B cell (primary cell): ENCODE results near the gene PSMA8. TPM values are rescaled to one million over a fixed set of nuclear protein-coding genes. Genes with fewer than 3 reads are reported as not detected.
A peak's percentile ranks its signal among the peaks of the same experiment; 100 is the strongest.

Experiments
- ATAC-seq: fragments of 200-7000 bp; cut with Tn5 transposase; one replicate; pipeline ENCODE4 v1.10.0; 2021; ENCODE audit warnings: low read depth, mild to moderate bottlenecking, moderate number of reproducible peaks, moderate library complexity
- CTCF ChIA-PET: fragments of 350-600 bp; sonication (Branson Sonifier 250); formaldehyde crosslinking; loops from one replicate; lab custom pipeline; 2021; ENCODE audit warnings: antibody characterized with exemption, inconsistent platforms; lab: Charles Lee
- POLR2A ChIA-PET: fragments of 350-600 bp; sonication (Branson Sonifier 250); formaldehyde crosslinking; loops from one replicate; lab custom pipeline; 2021; ENCODE audit warnings: antibody characterized with exemption; lab: Charles Lee
- DNase-seq: peaks from one replicate; pipeline ENCODE4 v3.0.0; 2013
- H2AFZ ChIP-seq: 2 replicates; pipeline ENCODE4 v1.6.1; 2012; ENCODE audit warnings: mild to moderate bottlenecking, low read depth, low read length; ENCODE audit not compliant: insufficient read depth, poor library complexity, severe bottlenecking
- H3K27ac ChIP-seq, 2 donors: 1 replicate in 1 of 2; 2 replicates in 1 of 2; pipeline ENCODE4 v1.5.1; 2012 to 2013; ENCODE audit warnings: low read length in 2 of 2, mild to moderate bottlenecking in 2 of 2, moderate library complexity in 1 of 2
- H3K27me3 ChIP-seq, 4 experiments: fragments of 200-600 bp in 1 of 4; sonication (generic) in 1 of 4; replicated peaks in 1 of 4; 1 replicate in 2 of 4; 2 replicates in 2 of 4; pipeline versions ENCODE4 v1.6.1 to v1.7.0; 2013 to 2016; ENCODE audit warnings: low read length in 3 of 4, mild to moderate bottlenecking in 2 of 4, mixed read lengths in 1 of 4, moderate library complexity in 1 of 4; ENCODE audit not compliant: insufficient read depth in 4 of 4, control insufficient read depth in 3 of 4; ENCODE audit errors: control extremely low read depth in 1 of 4
- H3K36me3 ChIP-seq, 2 experiments: replicated peaks in 1 of 2; 1 replicate in 1 of 2; 2 replicates in 1 of 2; pipeline versions ENCODE4 v1.6.1 to v1.7.1; 2013; ENCODE audit warnings: low read length in 1 of 2; ENCODE audit not compliant: insufficient read depth in 2 of 2, control insufficient read depth in 1 of 2; ENCODE audit errors: control extremely low read depth in 1 of 2, extremely low read depth in 1 of 2
- H3K4me1 ChIP-seq, 2 donors: fragments of 200-600 bp in 1 of 2; sonication (generic) in 1 of 2; 1 replicate in 1 of 2; 2 replicates in 1 of 2; pipeline versions ENCODE4 v1.5.1 to v1.6.1; 2013 to 2017; ENCODE audit warnings: low read length in 2 of 2; ENCODE audit not compliant: control insufficient read depth in 2 of 2, insufficient read depth in 2 of 2
- H3K4me2 ChIP-seq: replicated peaks from 2 replicates; pipeline ENCODE3; 2012; ENCODE audit warnings: mild to moderate bottlenecking, low read depth, low read length; ENCODE audit not compliant: poor library complexity, severe bottlenecking
- H3K4me3 ChIP-seq, 5 experiments: fragments of 200-600 bp in 1 of 5; sonication (generic) in 1 of 5; 1 replicate in 3 of 5; 2 replicates in 2 of 5; pipeline versions ENCODE4 v1.5.1 to v1.7.0; 2011 to 2016; ENCODE audit warnings: low read length in 4 of 5, mild to moderate bottlenecking in 4 of 5, low read depth in 2 of 5, control low read depth in 1 of 5, moderate library complexity in 1 of 5; ENCODE audit not compliant: insufficient read depth in 1 of 5; ENCODE audit errors: control extremely low read depth in 1 of 5, extremely low read depth in 1 of 5
- H3K79me2 ChIP-seq: fragments of 200-600 bp; sonication (generic); one replicate; pipeline ENCODE4 v1.6.0; 2016; ENCODE audit warnings: low read length; ENCODE audit not compliant: control insufficient read depth, insufficient read depth
- H3K9ac ChIP-seq: fragments of 200-600 bp; sonication (generic); 2 replicates; pipeline ENCODE4 v1.6.1; 2017; ENCODE audit warnings: mild to moderate bottlenecking, low read length, moderate library complexity
- H3K9me3 ChIP-seq, 3 donors: one replicate each; pipeline versions ENCODE4 v1.6.1 to v1.7.1; 2013; ENCODE audit warnings: low read length in 2 of 3; ENCODE audit not compliant: control insufficient read depth in 2 of 3, insufficient read depth in 1 of 3; ENCODE audit errors: control extremely low read depth in 1 of 3
- H4K20me1 ChIP-seq: 2 replicates; pipeline ENCODE4 v1.6.0; 2012; ENCODE audit warnings: mild to moderate bottlenecking, low read length; ENCODE audit not compliant: insufficient read depth, control insufficient read depth, poor library complexity, severe bottlenecking
- H3K27ac Mint-ChIP-seq: one replicate; pipeline ENCODE4 v1.8.0; 2021; ENCODE audit warnings: mixed read lengths
- H3K27me3 Mint-ChIP-seq: one replicate; pipeline ENCODE4 v1.8.0; 2021; ENCODE audit warnings: mixed read lengths
- H3K4me1 Mint-ChIP-seq: one replicate; pipeline ENCODE4 v1.8.0; 2021; ENCODE audit warnings: mixed read lengths
- H3K4me3 Mint-ChIP-seq: one replicate; pipeline ENCODE4 v1.8.0; 2021; ENCODE audit warnings: mixed read lengths
- H3K9me3 Mint-ChIP-seq: one replicate; pipeline ENCODE4 v1.8.0; 2022; ENCODE audit warnings: mixed read lengths; ENCODE audit not compliant: insufficient read depth
- CTCF ChIP-seq: fragments of 200-600 bp; IDR thresholded peaks from one replicate; pipeline ENCODE4 v1.8.0; 2022; ENCODE audit warnings: antibody characterized with exemption, mild to moderate bottlenecking
- EZH2 ChIP-seq: IDR thresholded peaks from 2 replicates; pipeline ENCODE4 v1.6.1; 2012; ENCODE audit warnings: borderline replicate concordance, low read depth, mild to moderate bottlenecking, moderate library complexity, low read length; ENCODE audit not compliant: insufficient read depth, poor library complexity, severe bottlenecking
- WGBS: methylation state at CpG from one replicate; pipeline ENCODE4 v1.1.5; 2013; ENCODE audit warnings: missing lambda C conversion rate; ENCODE audit not compliant: insufficient coverage; 5-methylcytosine and 5-hydroxymethylcytosine counted together
- intact Hi-C: fragments of 100-400 bp; cut with micrococcal nuclease; formaldehyde crosslinking; loops from one replicate; pipeline ENCODE4 v1.10.0; 2022
- polyA plus RNA-seq: library from polyadenylated mRNA; depleted of rRNA; stranded (reverse); fragments of >200 nt; gene quantifications from 2 replicates; pipeline ENCODE4 v1.2.3, GENCODE V29; 2012
- total RNA-seq, 2 donors: library from RNA; stranded (reverse); fragments of 120-200 nt in 1 of 2; gene quantifications; 1 replicate in 1 of 2; 2 replicates in 1 of 2; pipeline versions ENCODE4 v1.2.3 to v1.2.4, GENCODE V29; 2013 to 2022

Gene PSMA8
- total and polyA plus RNA-seq, 2 donors (not counting 1 experiment from before 2014, with no cell fraction given): 0.33 to 0.91 TPM

GRCh38 chr18:26210147-26210546 lies 76.5 kb downstream of the PSMA8 start:
- POLR2A ChIA-PET: no interaction called here
- Histone ChIP-seq H2AFZ (no peak overlapping the region), H3K9me3 (no peaks in the 10 kb centered on the region), H3K27me3 (no peaks in the 10 kb centered on the region), H3K36me3 (no peaks in the 10 kb centered on the region), H3K27ac (no peak overlapping the region), H3K4me1 (peaks cover 9 to 11% of the 10 kb centered on the region in 2 donors), H3K79me2 (no peaks in the 10 kb centered on the region), H3K9ac (no peak overlapping the region), H3K4me2 (no peak overlapping the region), H4K20me1 (no peaks in the 10 kb centered on the region), H3K4me3 (no peak overlapping the region)
- Mint-ChIP-seq H3K4me3 (no peak overlapping the region), H3K9me3 (no peaks in the 10 kb centered on the region), H3K27ac (no peak overlapping the region), H3K27me3 (no peaks in the 10 kb centered on the region), H3K4me1 (peaks cover 13% of the 10 kb centered on the region)
- WGBS: 100% methylated on average over 2 of the region's 4 CpGs
- TF ChIP-seq EZH2: no peak
- no peak for TF ChIP-seq CTCF
- ATAC-seq (no peak), DNase-seq (no peak)
- CTCF ChIA-PET: interaction anchor here (0.6 kb wide), 1 partner anchor 84 kb away, joined by 3 read pairs; no protein-coding TSS in a partner anchor
- intact Hi-C loops: no loop called here

- peak overlapping the region; percentile 74 for H3K4me3 Mint-ChIP-seq
- peak overlapping the region; percentile 61 for H3K9ac ChIP-seq
- WGBS: 15% methylated on average over 4 of the region's 7 CpGs
- H3K27ac ChIP-seq: peak overlapping the region; percentile 56 to 83
- intact Hi-C loops: loop anchor here (1.0 kb wide), 1 partner anchor 11 kb away; the partner anchor contains the start of gene TAF4B
- H3K4me1 ChIP-seq: peaks cover 17 to 19% of the 10 kb centered on the region in 2 donors
- ATAC-seq (peak; percentile 93), DNase-seq (peak; percentile 75)
- H4K20me1 ChIP-seq: no peaks in the 10 kb centered on the region
- ChIA-PET POLR2A (no interaction called here), CTCF (interaction anchor here (0.6 kb wide), 1 partner anchor 146 kb away, joined by 3 read pairs; no protein-coding TSS in a partner anchor)
- peaks cover 0 to 1% (median 0%) of the 10 kb centered on the region in 3 donors for H3K9me3 ChIP-seq
- H3K9me3 Mint-ChIP-seq: no peaks in the 10 kb centered on the region
- H3K36me3 ChIP-seq: no peaks in the 10 kb centered on the region
- no peaks in the 10 kb centered on the region for H3K27me3 Mint-ChIP-seq
- H3K27me3 ChIP-seq: no peaks in the 10 kb centered on the region
- H3K4me2 ChIP-seq: peak overlapping the region; percentile 69
- H2AFZ ChIP-seq: peak overlapping the region; percentile 83
- H3K4me1 Mint-ChIP-seq: peaks cover 19% of the 10 kb centered on the region
- H3K4me3 ChIP-seq: peak overlapping the region in 3 of 5 experiments; percentile 36 to 52 (median 39)
- H3K79me2 ChIP-seq: no peaks in the 10 kb centered on the region
- peak overlapping the region; percentile 82 for H3K27ac Mint-ChIP-seq
- TF ChIP-seq CTCF: no peak
- TF ChIP-seq EZH2: no peak
These were observed 81.7 kb downstream of the PSMA8 start for GRCh38 chr18:26215247-26215970.
